HCT116 (cell line): ENCODE data around the gene OR9Q2. TPM values are rescaled to one million over a fixed set of nuclear protein-coding genes. Genes with fewer than 3 reads are reported as not detected.
"Not testable (repeated sequence)": the region's sequence is repeated elsewhere in the genome, so short reads cannot be mapped to it uniquely, and the experiment has no call there.

Experiments
- ATAC-seq: fragments of 200-7000 bp; cut with Tn5 transposase; 2 replicates; pipeline ENCODE4 v1.9.1; 2020; ENCODE audit warnings: mild to moderate bottlenecking, moderate library complexity
- BruUV-seq: library from RNA; stranded (reverse); fragments of 400-500 nt; replicated peaks from 2 replicates; lab custom pipeline; 2021; lab: Mats Ljungman, UMichigan
- CTCF ChIA-PET: fragments of 300-600 bp; sonication (Branson Sonifier 250); formaldehyde crosslinking; loops from one replicate; lab custom pipeline; 2021; ENCODE audit warnings: antibody characterized with exemption; lab: Charles Lee
- POLR2A ChIA-PET: fragments of 300-600, 350-600 bp; sonication (Branson Sonifier 250); formaldehyde crosslinking; loops from one replicate; lab custom pipeline; 2021; ENCODE audit warnings: antibody characterized with exemption; lab: Charles Lee
- RAD21 ChIA-PET, 2 experiments: fragments of 300-600 bp; sonication (Branson Sonifier 250); formaldehyde crosslinking; loops; one replicate each; lab custom pipeline; 2023; ENCODE audit warnings: low total read pairs in 2 of 2; ENCODE audit not compliant: uncharacterized antibody in 2 of 2, unreplicated experiment in 2 of 2, low non-redundant PET in 1 of 2; lab: Charles Lee
- DNase-seq: peaks from one replicate; pipeline ENCODE4 v3.0.0-alpha.2; 2010; ENCODE audit warnings: low read depth, low spot score
- H2AFZ ChIP-seq: fragments of 200-600 bp; shearing (Covaris generic), sonication (generic); 2 replicates; pipeline ENCODE4 v1.6.1; 2017; ENCODE audit warnings: low read depth, mixed run types, mixed read lengths, antibody characterized with exemption, low read length; ENCODE audit not compliant: poor library complexity, severe bottlenecking
- H3K27ac ChIP-seq: 2 replicates; pipeline ENCODE4 v1.5.1; 2012; ENCODE audit warnings: low read depth, low read length
- H3K27me3 ChIP-seq: fragments of 200-600 bp; sonication (generic); 2 replicates; pipeline ENCODE4 v1.6.1; 2016; ENCODE audit warnings: mixed run types, low read length, mixed read lengths; ENCODE audit not compliant: insufficient read depth
- H3K36me3 ChIP-seq, 2 experiments: fragments of 200-500 bp in 1 of 2; fragments of 200-600 bp in 1 of 2; sonication (Bioruptor generic) in 1 of 2; sonication (generic) in 1 of 2; 2 replicates each; pipeline versions ENCODE4 v1.5.1 to v1.6.1; 2014 to 2016; ENCODE audit warnings: low read length in 2 of 2, inconsistent platforms in 1 of 2, mixed read lengths in 1 of 2, mixed run types in 1 of 2; ENCODE audit not compliant: insufficient read depth in 2 of 2, control insufficient read depth in 1 of 2
- H3K4me1 ChIP-seq, 2 experiments: fragments of 200-600 bp in 1 of 2; sonication (generic) in 1 of 2; 2 replicates each; pipeline versions ENCODE4 v1.5.1 to v1.6.1; 2012 to 2017; ENCODE audit warnings: low read length in 2 of 2, inconsistent platforms in 1 of 2, mild to moderate bottlenecking in 1 of 2, mixed read lengths in 1 of 2, mixed run types in 1 of 2, moderate library complexity in 1 of 2; ENCODE audit not compliant: insufficient read depth in 2 of 2, control insufficient read depth in 1 of 2
- H3K4me2 ChIP-seq: fragments of 200-600 bp; sonication (generic); 2 replicates; pipeline ENCODE4 v1.6.1; 2017; ENCODE audit warnings: mixed run types, low read length, mixed read lengths
- H3K4me3 ChIP-seq, 2 experiments: fragments of 200-600 bp in 1 of 2; sonication (generic) in 1 of 2; replicated peaks in 1 of 2; 2 replicates each; pipeline ENCODE4 v1.5.1; 2011 to 2016; ENCODE audit warnings: low read length in 2 of 2, control low read depth in 1 of 2, low read depth in 1 of 2, mild to moderate bottlenecking in 1 of 2, mixed read lengths in 1 of 2, mixed run types in 1 of 2
- H3K79me2 ChIP-seq: fragments of 200-600 bp; sonication (generic); 2 replicates; pipeline ENCODE4 v1.6.1; 2017; ENCODE audit warnings: mild to moderate bottlenecking, mixed run types, low read length, moderate library complexity, mixed read lengths; ENCODE audit not compliant: insufficient read depth
- H3K9ac ChIP-seq: fragments of 200-600 bp; sonication (generic); 2 replicates; pipeline ENCODE4 v1.6.1; 2016; ENCODE audit warnings: low read length, mixed read lengths
- H3K9me2 ChIP-seq: fragments of 200-600 bp; sonication (generic), shearing (Covaris generic); 2 replicates; pipeline ENCODE4 v1.6.1; 2017; ENCODE audit warnings: mixed run types, mild to moderate bottlenecking, moderate library complexity; ENCODE audit not compliant: insufficient read depth
- H3K9me3 ChIP-seq, 2 experiments: fragments of 200-500 bp in 1 of 2; fragments of 200-600 bp in 1 of 2; sonication (Bioruptor generic) in 1 of 2; sonication (generic) in 1 of 2; 2 replicates each; pipeline ENCODE4 v1.6.1; 2014 to 2017; ENCODE audit warnings: low read length in 2 of 2, mixed read lengths in 2 of 2, inconsistent platforms in 1 of 2, low read depth in 1 of 2, mild to moderate bottlenecking in 1 of 2, mixed run types in 1 of 2, moderate library complexity in 1 of 2; ENCODE audit not compliant: control insufficient read depth in 1 of 2, insufficient read depth in 1 of 2
- H4K20me1 ChIP-seq: fragments of 200-600 bp; sonication (generic), shearing (Covaris generic); 2 replicates; pipeline ENCODE4 v1.6.1; 2017; ENCODE audit warnings: mixed run types, mild to moderate bottlenecking, moderate library complexity; ENCODE audit not compliant: insufficient read depth
- EGR1 ChIP-seq: IDR thresholded peaks from 2 replicates; pipeline ENCODE4 v1.6.1; 2012; ENCODE audit warnings: low read depth
- MAX ChIP-seq: IDR thresholded peaks from 2 replicates; pipeline ENCODE4 v1.6.1; 2012
- ZNF274 ChIP-seq: fragments of 200-500 bp; sonication (Bioruptor generic); IDR thresholded peaks from 2 replicates; pipeline ENCODE4 v1.6.1; 2014; ENCODE audit warnings: mild to moderate bottlenecking, low read depth, low read length, inconsistent platforms
- intact Hi-C: fragments of 100-400 bp; cut with micrococcal nuclease; formaldehyde crosslinking; loops from 2 replicates; pipeline ENCODE4 v1.10.0; 2022
- total RNA-seq: library from RNA; stranded (reverse); gene quantifications from one replicate; pipeline ENCODE4 v1.2.1, GENCODE V29; 2021; ENCODE audit not compliant: unreplicated experiment

OR9Q2 gene
- total RNA-seq, 1 experiment from 2014 or later: not detected

- TF ChIP-seq MAX: no peak
- TF ChIP-seq, all 23 proteins: peak for 0
Observed at GRCh38 chr11:58204042-58204441, 15.2 kb downstream of the OR9Q2 start, which contains the start of gene OR1S2 (continued).

- BruUV-seq, ATAC-seq: not testable (repeated sequence)
Observed at GRCh38 chr11:58212420-58212819, 23.6 kb downstream of the OR9Q2 start, which contains the start of gene OR1S1. Gene OR1S1, plus strand, starts transcription at chr11:58212720.

GRCh38 chr11:58216476-58216875 is 27.6 kb downstream of the OR9Q2 start:
- TF ChIP-seq EGR1: no peak
- no peak for TF ChIP-seq ZNF274
- ChIA-PET CTCF (no interaction called here), POLR2A (no interaction called here), RAD21 (no interaction called here)
- Histone ChIP-seq H3K4me3 (no peak overlapping the region), H3K36me3 (no peaks in the 10 kb centered on the region), H2AFZ (no peak overlapping the region), H3K27ac (no peak overlapping the region), H3K4me2 (no peak overlapping the region), H3K9ac (no peak overlapping the region), H3K9me2 (no peaks in the 10 kb centered on the region), H3K9me3 (no peaks in the 10 kb centered on the region), H3K4me1 (no peaks in the 10 kb centered on the region), H3K79me2 (no peaks in the 10 kb centered on the region), H3K27me3 (no peaks in the 10 kb centered on the region), H4K20me1 (no peaks in the 10 kb centered on the region; the same call in 1 of the 2 replicates)
- intact Hi-C loops: no loop called here
- no TSS peak for BruUV-seq
- DNase-seq: no peak
- no peak for ATAC-seq

More at GRCh38 chr11:58212420-58212819, 23.6 kb downstream of the OR9Q2 start, which contains the start of gene OR1S1:
- H3K9me3 ChIP-seq, H3K4me2 ChIP-seq, H3K4me3 ChIP-seq, POLR2A ChIA-PET, H3K9me2 ChIP-seq, H3K4me1 ChIP-seq, intact Hi-C loops, H2AFZ ChIP-seq, H3K9ac ChIP-seq, CTCF ChIA-PET, H3K27me3 ChIP-seq, DNase-seq, H4K20me1 ChIP-seq, H3K79me2 ChIP-seq, H3K27ac ChIP-seq, H3K36me3 ChIP-seq, RAD21 ChIA-PET: not testable (repeated sequence)
